HG03066 (cell line): ENCODE data around the gene DEPDC7.

Source experiments
- ATAC-seq: cut with Tn5 transposase; IDR thresholded peaks from one replicate; pipeline ENCODE4 v1.9.1; 2021; ENCODE audit warnings: low read depth; ENCODE audit not compliant: unreplicated experiment

DEPDC7 gene

DNA sequence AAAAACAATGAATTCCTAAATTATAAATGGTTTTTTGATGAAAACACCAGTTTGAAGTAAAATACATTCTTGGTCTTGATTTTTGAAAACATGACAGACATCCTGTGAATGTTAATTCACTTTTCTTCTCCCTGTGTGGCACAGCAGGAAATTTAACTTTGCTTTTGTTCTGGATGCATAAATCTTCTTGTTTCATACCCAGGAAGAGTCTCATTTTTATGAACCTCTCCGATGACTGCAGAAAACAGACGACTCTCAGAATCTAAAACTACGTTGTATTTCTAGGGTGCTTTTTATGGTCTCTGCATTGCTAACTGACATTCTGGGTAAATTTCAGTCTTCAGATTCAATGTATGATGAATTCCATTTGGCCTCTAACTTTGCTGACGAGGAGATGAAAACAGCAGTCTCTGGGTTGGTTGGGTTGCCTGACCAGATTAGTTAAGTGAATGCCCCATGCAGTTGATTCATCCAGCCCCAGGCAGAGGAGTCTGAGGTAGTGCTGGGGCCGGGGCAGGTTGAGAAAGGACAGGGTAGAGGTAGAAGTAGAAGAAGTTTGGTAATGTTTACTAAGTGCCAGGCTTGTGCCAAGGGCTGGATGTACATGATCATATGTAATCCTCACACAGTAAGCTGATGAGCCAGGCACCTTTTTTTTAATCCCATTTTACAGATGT is 43.8 kb downstream of the DEPDC7 start:
- ATAC-seq: no peak

GRCh38 chr11:33060271-33060670 is 44.6 kb downstream of the DEPDC7 start:
- no peak for ATAC-seq

DNA sequence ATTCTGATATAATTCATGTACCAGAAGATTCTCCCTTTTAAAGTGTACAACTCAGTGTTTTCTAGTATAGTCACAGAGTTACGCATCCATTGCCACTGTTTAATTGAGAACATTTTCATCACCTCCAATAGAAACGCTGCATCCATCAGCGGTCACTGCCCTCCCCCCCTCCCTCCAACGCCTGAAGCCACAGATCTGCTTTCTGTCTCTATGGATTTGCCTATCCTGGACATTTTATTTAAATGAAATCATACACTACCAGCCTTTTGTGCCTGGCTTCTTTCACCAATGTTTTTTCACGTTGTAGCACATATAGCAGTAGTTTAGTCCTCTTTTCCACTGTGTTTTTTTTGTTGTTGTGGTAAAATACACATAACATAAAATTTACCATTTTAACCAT is 46.5 kb downstream of the DEPDC7 start:
- no peak for ATAC-seq

- peak; percentile 49 for ATAC-seq
Observed at GRCh38 chr11:33063326-33063881, 47.7 kb downstream of the DEPDC7 start.

GRCh38 chr11:33064033-33064825 is 48.6 kb downstream of the DEPDC7 start:
- ATAC-seq: no peak

- ATAC-seq: no peak
Observed at GRCh38 chr11:33064866-33065265, 49.2 kb downstream of the DEPDC7 start.

DNA sequence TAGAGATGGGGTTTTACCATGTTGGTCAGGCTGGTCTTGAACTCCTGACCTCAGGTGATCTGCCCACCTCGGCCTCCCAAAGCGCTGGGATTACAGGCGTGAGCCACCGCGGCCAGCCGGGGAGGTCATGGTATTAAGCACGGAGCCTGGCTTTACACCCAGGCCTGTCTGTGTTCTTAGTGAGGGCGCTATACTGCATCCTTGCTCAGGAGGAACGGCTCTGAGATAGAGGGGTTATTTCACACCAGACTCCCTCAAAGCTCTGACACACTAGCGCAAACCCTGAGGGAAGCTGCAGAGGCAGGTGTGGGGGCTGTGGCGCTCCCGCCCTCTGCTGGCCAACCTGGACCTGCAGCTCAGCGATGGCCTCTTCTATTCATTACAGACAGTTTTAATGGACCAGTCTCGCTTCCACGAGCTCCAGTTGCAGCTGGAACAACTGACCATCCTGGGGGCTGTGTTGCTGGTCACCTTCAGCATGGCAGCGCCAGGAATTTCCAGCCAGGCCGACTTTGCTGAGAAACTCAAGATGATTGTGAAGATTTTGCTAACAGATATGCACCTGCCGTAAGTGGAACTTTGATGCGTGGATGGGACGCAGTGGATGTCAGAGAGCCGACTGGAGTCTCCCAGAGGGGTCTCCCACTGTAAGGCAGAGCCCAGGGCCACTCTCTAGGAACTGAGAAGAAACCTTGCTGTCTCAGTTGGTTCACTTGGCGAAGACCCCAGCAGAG is 49.9 kb downstream of the DEPDC7 start:
- ATAC-seq: peak; percentile 48

DNA sequence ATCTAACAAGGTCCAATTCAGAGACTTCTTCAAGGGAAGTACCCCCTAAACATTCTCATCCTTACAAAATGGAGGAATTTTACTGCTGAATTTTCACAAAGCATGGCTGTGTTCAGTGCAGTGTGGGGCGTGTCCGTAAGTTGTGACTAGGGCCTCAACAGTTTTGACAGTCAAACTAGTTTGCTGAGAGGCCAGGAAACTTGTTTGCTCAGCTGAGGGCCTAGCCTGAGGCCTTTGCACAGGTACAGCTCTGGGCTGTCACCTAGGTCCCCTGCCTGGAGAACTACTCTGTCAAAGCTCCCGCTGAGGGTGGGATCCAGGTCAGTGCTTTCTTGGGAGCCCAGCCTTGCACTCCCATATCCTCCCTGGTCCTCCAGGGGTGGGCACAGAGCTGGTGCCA is 51.6 kb downstream of the DEPDC7 start:
- ATAC-seq: no peak

GRCh38 chr11:33068611-33069340 is 53.1 kb downstream of the DEPDC7 start:
- ATAC-seq: no peak

DNA sequence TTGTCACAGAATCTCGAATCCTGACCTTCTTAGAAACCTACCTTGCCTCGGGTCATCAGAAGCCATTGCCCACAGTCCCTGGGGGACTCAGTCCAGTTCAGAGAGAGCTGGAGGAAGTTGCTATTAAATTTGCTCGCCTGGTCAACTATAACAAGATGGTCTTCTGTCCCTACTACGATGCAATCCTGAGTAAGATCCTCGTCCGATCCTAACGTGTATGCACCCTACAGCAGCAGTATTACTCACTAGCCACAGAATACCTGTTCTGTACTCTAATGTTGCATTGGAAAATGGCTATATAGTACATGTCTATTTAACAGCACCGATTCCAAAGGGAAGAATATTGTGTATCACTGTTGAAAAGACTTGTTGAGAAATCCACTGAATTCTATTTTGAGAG is 56.8 kb downstream of the DEPDC7 start:
- no peak for ATAC-seq
